Activated T-cell treated with anti-CD3 and anti-CD28 coated beads for 24 hours (primary cell): ENCODE results near the gene SLC9A5.

Experiments
- DNase-seq: peaks from one replicate; pipeline ENCODE4 v3.0.0-alpha.2; 2020; ENCODE audit warnings: low read depth

The SLC9A5 gene

GRCh38 chr16:67256701-67257230 is 8.0 kb downstream of the SLC9A5 start:
- no peak for DNase-seq

DNA sequence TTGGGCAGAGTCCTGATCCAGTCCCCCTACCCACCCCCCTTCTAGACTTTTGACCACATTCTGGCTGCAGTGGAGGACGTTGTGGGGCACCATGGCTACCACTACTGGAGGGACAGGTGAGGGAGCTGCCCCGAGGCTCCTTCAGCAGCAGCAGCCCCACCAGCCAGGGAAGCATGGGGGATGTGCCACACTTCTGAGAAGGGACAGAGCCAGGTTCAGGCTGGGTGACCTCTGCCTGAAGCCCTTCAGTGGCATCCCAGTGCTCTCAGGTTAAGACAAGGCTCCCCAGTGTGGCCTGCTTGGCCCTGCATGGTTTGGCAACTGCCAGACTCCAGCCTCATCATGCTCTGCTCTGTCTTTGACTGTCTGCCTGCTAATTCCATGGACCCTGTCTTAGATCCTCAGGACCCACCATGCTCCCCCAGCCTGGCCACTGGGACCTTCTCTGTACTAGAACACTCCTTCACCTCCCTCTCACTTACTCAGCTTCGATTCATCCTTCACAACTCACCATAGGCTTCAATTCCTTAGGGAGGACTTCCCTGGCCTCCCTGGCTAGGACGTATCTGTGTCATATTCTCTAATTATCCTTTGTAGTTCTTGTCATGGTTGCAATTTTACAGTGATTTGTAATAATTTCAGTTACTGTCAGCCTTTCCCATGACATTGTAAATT is 8.8 kb downstream of the SLC9A5 start:
- no peak for DNase-seq

- DNase-seq, result no peak
Observed at GRCh38 chr16:67258161-67258835, 9.5 kb downstream of the SLC9A5 start.

DNA sequence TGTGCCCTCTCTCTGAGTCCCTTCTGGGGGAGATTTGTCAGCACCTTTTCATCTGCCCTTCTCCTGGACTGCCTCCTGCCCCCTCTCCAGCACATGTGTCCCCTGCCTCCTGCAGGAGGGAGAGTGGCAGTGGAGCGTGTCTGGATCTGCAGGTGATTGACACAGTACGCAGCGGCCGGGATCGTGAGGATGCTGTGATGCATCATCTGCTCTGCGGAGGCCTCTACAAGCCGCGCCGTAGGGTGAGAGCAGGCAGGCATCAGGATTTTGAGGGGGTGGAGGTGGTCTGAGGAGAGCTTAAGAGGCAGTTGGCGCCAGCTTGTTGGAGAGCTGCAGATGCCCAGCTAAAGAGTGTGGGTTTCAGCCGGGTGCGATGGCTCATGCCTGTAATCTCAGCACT is 10.9 kb downstream of the SLC9A5 start:
- DNase-seq, result no peak

DNA sequence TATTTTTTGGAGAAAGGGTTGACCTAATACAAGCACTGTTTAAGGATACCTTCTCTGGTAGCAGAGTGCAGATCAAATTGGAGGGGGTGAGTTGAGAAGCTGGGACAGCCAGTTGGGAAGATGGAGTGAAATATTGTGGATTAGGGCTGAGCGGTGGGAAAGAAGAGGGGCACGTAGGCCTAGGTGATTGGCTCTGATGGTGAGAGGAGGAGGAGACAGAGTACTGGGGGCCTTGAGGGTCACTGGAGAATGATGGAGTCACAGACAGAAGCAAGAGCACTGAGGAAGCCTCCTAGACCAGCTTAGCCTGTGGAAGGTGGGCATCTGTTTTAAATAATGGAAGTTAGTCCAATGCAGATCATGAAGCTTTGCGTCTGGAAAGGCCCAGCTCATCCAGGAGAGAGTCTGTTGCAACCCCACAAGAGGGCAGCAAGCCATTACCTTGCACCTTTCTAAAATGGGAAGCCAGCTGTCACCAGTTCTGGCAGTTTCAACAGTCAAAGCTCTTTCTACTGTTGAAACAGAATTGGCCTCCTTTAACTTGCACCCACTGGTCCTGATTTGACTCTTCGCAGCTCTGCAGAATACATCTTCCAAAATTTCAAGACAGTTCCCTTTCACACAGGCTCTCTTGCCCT is 11.8 kb downstream of the SLC9A5 start:
- no peak for DNase-seq

DNA sequence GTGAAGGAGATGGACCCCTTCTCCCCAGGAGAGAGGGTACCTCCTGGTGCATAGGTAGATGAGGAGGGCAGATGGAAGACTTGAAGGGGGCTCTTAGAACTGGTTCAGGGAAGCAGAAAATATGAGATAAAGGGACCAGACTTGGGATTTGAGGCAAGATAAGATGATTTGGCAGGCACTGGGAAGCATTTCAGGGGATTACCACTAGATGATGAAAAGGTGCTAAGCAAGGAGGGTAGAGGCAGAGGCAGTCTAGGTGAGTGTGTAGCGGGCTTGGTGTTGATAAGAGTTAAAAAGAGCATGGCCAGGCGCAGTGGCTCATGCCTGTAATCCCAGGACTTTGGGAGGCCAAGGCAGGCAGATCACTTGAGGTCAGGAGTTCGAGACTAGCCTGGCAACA is 14.4 kb downstream of the SLC9A5 start:
- no peak for DNase-seq

DNA sequence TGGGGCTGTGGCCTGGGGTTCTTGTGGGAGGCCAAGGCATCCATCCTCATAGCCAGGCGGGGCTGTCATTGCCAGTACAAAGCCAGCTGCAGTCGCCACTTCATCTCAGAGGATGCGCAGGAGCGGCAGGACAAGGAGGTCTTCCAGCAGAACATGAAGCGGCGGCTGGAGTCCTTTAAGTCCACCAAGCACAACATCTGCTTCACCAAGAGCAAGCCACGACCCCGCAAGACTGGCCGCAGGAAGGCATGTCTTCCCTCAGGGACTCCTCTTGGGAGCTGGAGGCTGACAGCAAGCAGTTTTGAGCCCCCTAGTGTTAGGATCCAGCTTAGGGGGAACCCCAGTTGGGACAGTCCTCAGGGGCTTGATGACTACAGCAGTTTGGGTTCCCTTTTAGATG is 15.5 kb downstream of the SLC9A5 start:
- no peak for DNase-seq

DNA sequence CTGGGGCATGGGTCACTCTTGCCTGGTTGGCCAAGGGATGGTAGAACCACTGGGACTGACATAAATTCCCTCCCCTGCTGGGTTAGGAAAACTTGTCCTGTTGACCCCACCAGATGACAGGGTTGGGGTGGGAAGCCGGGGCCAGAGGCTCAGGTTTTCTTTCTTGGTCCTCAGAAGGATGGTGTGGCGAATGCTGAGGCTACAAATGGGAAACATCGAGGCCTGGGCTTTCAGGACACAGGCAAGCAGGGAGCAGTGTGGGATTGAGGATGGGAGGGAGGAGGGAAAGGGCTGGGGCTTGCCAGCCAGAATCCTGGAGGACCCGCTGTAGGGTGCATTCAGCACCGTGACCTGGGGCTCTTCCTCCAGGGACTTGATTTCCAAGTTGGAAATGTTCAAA is 16.1 kb downstream of the SLC9A5 start:
- no peak for DNase-seq

DNA sequence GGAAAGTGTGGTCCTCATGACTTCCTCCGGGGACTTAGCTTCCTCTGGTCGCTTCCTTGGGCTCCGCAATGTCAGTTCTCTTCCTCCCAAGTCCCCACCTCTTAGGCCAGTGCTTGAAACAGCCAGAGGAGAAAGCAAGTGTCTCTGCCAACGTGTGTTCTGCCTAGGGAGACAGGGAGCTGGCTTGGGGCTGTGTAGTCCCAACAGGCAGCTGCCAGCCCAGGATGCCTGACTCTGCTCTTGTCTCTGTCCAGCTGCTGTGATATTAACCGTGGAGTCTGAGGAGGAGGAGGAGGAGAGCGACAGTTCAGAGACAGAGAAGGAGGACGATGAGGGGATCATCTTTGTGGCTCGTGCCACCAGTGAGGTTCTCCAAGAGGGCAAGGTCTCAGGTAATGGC is 17.1 kb downstream of the SLC9A5 start:
- no peak for DNase-seq

DNA sequence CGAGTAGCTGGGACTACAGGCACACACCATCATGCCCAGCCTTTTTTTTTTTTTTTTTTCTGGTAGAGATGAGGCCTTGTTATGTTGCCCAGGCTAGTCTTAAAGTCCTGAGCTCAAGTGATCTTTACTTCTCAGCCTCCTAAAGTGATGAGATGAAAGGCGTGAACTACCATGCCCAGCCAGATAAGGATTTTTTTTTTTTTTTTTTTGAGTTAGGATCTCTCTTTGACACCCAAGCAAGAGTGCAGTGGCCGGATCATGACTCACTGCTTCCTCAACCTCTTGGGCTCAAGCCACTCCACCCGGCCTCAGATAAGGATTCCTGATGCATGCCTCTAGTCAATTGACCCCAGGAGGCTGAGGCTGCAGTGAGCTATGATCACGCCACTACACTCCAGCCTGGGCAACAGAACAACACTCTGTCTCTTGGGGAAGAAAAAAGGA is 19.4 kb downstream of the SLC9A5 start:
- no peak for DNase-seq

- DNase-seq, result no peak
Observed at GRCh38 chr16:67269766-67270165, 21.0 kb downstream of the SLC9A5 start.

GRCh38 chr16:67270931-67271338 is 22.2 kb downstream of the SLC9A5 start:
- DNase-seq, result no peak

DNA sequence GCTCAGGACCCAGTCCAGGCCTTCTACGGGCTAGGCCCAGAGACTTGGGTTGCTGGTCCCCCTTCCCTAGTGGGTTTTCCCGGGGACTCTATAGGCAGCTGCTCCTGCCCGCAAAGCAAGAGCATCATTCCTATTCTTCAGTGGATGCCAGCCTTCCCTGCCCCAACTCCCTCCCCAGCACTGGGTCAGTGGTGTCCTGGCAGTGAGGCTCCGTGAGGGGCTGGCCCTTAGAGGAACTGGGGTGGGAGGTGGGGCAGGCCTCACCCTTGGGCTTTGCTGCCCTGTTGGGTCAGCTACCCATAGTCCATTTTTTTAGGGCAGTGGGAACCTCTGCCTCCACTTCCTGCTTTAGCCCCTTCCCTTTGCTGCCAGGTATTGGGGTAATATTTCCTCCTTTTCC is 22.7 kb downstream of the SLC9A5 start:
- DNase-seq, result no peak

DNA sequence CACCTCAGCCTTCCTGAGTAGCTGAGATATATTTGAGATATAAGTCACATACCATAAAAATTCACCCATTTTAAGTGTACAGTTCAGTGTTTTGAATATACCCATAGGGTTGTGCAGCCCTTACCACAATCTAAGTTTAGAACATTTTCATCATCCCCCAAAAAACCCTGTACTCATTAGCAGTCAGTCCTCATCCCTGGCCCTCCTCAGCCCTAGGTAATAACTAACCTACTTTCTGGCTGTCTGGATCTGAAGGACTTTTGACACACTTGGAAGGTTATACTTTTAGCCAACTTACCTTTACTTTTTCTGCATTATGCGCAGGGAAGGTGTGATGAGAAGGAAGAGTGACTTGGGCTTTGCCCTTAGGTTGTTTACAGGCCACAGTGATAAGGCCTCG is 26.5 kb downstream of the SLC9A5 start:
- DNase-seq, result no peak

GRCh38 chr16:67277294-67277998 is 28.7 kb downstream of the SLC9A5 start:
- DNase-seq, result no peak

DNA sequence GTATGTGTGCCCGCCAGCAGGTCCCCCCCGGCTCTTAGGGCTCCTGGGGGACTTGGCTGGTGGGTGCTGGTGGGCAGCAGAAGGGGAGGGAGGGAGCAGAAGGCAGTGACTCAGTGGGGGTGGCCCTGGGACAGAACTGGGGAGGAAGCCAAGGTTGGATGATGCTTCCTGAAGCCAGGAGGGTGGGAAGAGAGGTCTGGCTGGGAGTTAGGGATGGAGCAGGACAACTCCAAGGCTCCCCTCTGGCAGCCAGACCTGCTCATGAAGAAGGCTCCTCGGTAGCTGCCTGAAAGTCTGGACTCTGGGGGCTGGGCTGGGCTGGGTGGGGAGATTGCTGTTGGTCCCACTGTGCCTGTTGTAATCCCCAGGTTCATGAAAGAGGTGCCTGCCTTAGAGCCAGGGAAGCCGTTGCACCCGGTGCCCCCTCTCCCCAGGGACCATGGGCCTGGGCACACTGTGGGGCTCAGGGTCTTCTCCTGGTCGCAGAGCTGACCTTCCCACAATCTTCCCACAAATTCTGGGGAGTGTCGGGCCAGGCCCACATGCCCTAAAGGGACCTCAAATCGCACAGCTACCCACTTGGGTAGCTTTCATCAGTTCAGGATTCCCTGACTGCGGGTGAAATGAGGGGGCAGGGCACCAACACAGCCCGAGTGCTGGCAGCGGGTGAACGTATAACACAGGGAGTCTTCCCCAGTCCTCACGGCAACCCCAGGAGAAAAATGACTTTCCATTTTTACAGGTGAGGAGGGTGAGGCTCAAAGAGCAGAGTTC is 29.4 kb downstream of the SLC9A5 start:
- no peak for DNase-seq

- no peak for DNase-seq
Observed at GRCh38 chr16:67278773-67279295, 30.1 kb downstream of the SLC9A5 start.

GRCh38 chr16:67279296-67280089 is 30.7 kb downstream of the SLC9A5 start, which contains the start of gene PLEKHG4:
Gene PLEKHG4 (plus strand): TSS chr16:67279532. CDS start chr16:67280045, 513 bp downstream.
- peak; percentile 72 for DNase-seq

- no peak for DNase-seq
Observed at GRCh38 chr16:67280090-67281015, 31.6 kb downstream of the SLC9A5 start.
